GM19455 (cell line): Measurements from ENCODE around the gene BRD9.
"Not testable (repeated sequence)": the region's sequence is repeated elsewhere in the genome, so short reads cannot be mapped to it uniquely, and the experiment has no call there.

Experiments used
- ATAC-seq: cut with Tn5 transposase; IDR thresholded peaks from one replicate; pipeline ENCODE4 v1.9.1; 2021; ENCODE audit not compliant: unreplicated experiment

The BRD9 gene

GRCh38 chr5:923281-923873 is 30.8 kb upstream of the BRD9 start:
- no peak for ATAC-seq

GRCh38 chr5:922436-923280 is 30.1 kb upstream of the BRD9 start:
- ATAC-seq, result no peak

GRCh38 chr5:921456-922435 is 29.1 kb upstream of the BRD9 start:
- ATAC-seq, result no peak

GRCh38 chr5:920321-920720 is 27.7 kb upstream of the BRD9 start:
- ATAC-seq, result no peak

GRCh38 chr5:919356-920000 is 26.9 kb upstream of the BRD9 start:
- no peak for ATAC-seq

GRCh38 chr5:918717-919116 is 26.1 kb upstream of the BRD9 start:
- ATAC-seq, result not testable (repeated sequence)

- ATAC-seq, result no peak
These were observed 24.1 kb upstream of the BRD9 start for GRCh38 chr5:916441-917293.

- ATAC-seq, result no peak
These were observed 23.3 kb upstream of the BRD9 start for GRCh38 chr5:915946-916345.

GRCh38 chr5:915346-915745 is 22.7 kb upstream of the BRD9 start:
- ATAC-seq, result not testable (repeated sequence)

- no peak for ATAC-seq
These were observed 22.0 kb upstream of the BRD9 start for GRCh38 chr5:914612-915011.

- ATAC-seq, result no peak
These were observed 21.6 kb upstream of the BRD9 start for GRCh38 chr5:914174-914573.

- no peak for ATAC-seq
These were observed 19.9 kb upstream of the BRD9 start for GRCh38 chr5:912280-913091.

- ATAC-seq, result no peak
These were observed 19.0 kb upstream of the BRD9 start for GRCh38 chr5:911601-912000.

GRCh38 chr5:910769-911160 is 18.2 kb upstream of the BRD9 start:
- no peak for ATAC-seq

- no peak for ATAC-seq
These were observed 17.6 kb upstream of the BRD9 start for GRCh38 chr5:909994-910768.

- no peak for ATAC-seq
These were observed 16.5 kb upstream of the BRD9 start for GRCh38 chr5:909086-909485.

- no peak for ATAC-seq
These were observed 15.6 kb upstream of the BRD9 start for GRCh38 chr5:908172-908571.

- no peak for ATAC-seq
These were observed 14.8 kb upstream of the BRD9 start for GRCh38 chr5:907366-907910.
